Measurements from ENCODE around the gene NFXL1.
A peak's percentile ranks its signal among the peaks of the same experiment; 100 is the strongest.
"Not testable (repeated sequence)": the region's sequence is repeated elsewhere in the genome, so short reads cannot be mapped to it uniquely, and the experiment has no call there.

NFXL1 gene

DNA sequence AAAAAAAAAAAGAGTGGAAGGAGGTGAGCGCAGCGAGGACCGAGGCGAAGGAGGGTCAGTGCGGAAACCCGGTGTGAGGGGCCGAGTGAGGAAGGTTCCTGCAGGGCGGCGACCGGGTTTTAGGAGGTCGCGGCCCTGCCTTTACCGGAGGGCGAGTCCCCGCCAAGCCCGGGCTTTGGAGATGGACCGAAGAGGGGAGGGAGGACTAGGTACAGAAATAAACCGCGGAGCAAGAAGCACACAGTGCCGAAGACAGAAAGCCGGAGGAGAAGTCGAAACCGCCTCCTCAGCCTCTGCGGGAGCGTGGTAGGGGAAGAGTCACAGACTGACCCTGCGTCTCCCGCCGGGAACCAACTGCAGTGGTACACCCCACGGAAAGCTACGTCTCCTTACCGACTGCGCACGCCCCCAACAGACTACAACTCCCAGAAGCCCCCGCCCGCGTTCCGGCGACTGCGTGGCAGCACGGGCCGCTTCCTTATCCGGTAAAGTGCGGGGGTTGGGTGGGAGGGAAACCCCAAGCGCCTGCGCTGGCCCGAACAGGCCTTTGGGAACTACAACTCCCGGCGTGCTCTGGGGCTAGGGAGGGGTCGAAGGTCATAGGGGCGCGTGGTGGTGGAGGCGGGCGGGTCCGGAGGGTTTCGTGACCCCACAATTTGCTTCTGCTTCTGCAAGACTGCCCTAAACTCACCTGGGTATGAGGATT, at the start of gene NFXL1:
Gene NFXL1 (minus strand): TSS at position 364 of the 706 bp plus-strand sequence. CDS start 380 bp downstream, outside the sequence.
- DNase-seq, result peak; percentile 98

DNA sequence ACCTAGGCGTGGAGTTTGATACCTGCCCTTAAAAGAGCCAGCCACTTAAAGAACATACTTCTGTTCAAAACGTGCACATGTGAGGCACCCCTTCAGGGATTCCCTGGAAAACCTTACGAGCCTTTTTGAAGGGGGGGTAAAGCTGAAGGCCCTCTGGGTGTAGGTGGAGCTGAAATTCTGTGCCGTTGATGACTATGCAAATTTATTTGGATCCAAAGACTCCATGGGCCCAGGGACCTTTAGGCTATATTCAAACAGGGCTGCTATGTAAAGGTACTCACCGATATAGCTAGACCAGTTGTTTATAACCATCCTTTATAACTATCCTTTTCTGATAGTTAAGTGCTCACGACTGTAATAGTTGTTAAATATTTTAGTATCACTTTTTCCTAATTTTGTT, 40.3 kb upstream of the NFXL1 start:
- no peak for DNase-seq

DNA sequence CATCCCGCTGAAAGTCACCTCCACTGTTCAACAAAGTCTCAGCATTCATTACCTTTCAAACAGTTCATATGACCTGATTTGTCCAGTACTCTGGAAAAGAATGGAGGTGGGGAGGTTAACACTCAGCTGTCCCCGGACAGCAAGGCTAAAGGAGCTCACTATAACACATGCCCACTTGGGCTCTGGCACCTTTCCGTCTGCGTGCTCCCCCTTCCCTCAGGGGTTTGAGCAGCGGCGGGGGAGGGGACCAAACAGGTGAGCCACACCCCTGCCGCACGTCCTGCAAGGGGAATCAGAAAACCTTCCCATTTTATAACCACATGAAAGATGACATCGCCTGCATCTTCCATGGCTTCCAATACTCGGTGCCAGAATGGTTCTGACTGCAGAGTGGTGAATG, 39.9 kb upstream of the NFXL1 start:
- DNase-seq, result no peak

DNA sequence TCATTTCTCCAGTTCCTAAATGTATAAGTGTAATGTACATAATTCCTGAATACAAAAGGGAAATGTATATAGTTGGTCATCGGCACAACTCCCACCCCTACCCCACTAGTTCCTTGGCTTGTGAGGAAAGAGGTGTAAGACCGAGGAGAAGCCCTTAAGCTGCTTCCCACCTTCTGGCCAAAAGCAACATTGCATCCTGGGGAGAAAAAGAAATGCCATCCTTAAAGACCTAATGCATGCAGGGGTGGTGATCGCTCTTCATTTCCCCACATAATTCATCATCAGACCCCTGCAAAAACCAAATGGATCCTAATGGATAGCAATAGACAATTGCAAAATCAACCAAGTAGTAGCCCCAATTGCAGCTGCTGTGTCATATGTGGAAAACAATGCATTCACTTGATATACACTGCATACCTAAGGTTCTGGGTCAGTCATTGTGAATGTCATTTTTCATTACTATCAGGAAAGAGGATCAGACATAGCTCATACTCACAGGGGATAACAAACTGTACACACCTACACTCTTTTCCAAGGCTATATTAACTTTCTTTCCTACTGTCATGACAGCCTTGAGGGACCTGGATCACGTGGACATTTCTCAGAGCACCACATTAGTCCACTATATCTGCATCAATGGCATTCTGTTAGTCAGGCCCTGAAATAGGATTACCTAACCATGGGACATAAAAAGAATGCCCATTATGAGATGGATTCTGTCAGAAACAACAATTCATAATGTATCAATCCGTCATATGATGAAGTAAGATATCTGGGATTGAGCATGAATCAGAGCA, 31.7 kb upstream of the NFXL1 start:
- no peak for DNase-seq

DNA sequence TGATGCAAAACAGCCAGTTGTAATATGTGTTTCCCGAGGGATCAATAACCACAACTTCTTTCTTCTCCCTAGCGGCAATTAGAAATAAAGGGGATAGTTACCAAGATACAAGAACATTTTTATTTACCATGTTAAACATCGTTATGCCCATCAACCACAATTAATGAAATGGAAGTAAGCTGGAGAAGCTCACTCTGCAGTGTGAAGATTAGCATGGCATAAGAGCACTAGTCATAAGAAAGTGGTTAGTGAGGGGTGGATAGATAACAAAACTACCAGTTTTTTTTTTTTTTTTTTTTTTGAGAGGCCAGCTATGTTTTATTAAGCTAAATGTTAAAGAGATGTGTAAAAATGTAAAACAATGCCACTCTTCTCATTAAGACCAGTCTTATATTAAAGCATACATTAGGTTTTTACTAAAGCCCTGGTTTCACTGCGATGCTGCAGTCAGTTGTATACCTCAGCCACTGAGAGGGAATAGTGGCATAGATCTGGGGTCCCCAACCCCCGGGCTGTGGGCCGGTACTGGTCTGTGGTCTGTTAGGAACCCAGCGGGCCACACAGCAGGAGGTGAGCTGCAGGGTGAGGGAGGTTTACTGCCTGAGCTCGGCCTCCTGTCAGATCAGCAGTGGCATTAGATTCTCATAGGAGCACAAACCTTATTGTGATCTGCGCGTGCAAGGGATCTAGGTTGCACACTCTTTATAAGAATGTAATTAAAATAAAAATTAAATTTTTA, 27.9 kb upstream of the NFXL1 start:
- no peak for DNase-seq

DNA sequence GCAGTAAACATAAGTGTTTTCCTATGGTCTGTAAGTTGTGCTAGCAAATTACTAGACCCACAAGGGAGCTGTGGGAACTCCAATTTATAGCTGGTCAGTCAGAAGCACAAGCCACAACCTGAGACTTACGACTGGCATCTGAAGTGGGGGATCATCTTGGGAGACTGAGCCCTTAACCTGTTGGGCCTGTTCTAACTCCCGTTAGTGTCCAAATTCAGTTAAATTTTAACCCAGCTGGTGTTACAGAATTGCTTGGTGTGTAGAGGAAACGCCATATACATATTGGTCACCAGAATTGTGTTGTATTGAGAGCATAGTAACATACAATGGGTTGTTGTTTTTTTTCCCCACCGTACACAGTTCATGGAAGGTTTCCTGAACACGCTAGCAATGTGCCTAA, 25.1 kb upstream of the NFXL1 start:
- DNase-seq, result no peak

DNA sequence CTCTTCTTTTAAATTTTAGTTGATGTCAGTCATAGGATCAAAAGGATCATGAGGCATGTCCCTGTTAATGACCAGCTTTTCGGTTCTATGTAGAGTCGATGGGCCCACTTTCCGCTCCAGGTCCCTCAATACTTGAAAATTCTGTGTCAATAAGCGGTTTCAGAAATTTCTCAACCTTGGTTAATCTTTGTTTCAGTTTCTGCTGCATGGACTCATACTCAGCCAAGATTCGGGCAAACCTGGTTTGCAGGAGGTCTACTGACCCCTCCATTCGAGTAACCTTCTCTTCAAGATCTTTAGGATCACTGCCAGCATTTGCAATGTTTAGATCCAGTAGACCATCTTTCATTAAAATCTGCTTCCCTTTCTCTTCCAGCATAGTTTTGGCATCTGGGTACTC, 22.0 kb upstream of the NFXL1 start:
- no peak for DNase-seq

DNA sequence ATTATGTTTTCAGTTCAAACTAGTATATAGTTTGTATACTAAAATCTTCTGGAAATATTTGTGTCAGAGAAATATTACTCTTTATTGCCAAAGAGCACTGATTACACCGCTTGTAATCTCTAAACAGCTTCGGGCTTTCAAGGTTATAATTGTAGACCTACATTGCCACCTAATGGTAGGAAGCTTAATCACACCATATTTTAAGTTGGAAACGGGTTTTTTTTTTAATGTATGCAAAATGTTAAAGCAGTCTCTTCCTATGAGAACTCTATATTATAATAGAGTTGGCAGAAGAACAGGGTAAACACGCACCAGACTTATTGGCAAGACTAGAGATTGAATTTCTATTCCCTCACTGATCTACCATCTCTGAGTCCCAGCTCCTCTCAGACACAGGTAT, 19.5 kb upstream of the NFXL1 start:
- DNase-seq, result no peak

DNA sequence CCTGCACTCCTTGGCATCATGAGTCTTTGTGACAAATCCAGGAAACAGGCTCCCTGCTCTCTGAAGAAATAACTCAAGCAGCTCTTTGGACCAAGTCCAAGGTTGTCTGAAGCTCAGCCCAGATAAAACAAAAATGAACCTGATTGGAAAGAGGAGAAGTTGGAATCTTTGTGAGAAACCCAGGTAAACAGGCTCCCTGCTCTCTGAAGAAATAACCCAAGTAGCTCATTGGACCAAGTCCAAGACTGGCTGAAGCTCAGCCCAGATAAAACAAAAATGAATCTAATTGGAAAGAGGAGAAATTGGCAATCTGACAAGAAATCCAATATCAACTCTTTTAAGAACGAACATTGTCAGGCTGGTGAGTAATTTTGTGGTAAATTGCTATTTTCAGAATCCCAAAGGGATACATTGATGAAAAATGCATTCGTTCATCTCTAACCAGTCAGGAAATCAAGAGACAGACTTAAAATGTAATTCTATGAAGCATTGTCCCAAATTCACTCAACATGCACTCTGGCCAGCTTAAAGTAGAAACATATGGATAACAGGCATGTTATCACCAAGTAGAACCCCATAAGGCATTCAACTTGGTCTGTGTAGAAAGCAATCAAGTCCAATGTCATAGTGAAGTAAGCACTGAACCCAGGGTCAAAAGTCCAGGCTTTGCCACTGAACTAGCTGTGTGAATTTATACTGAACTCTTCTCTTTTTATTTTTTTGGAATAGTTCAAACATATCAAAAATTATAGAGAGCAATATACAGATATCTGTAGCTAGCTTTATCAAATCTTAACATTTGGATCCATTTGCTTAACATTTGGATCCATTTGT, 16.8 kb upstream of the NFXL1 start:
- DNase-seq, result peak; percentile 18

DNA sequence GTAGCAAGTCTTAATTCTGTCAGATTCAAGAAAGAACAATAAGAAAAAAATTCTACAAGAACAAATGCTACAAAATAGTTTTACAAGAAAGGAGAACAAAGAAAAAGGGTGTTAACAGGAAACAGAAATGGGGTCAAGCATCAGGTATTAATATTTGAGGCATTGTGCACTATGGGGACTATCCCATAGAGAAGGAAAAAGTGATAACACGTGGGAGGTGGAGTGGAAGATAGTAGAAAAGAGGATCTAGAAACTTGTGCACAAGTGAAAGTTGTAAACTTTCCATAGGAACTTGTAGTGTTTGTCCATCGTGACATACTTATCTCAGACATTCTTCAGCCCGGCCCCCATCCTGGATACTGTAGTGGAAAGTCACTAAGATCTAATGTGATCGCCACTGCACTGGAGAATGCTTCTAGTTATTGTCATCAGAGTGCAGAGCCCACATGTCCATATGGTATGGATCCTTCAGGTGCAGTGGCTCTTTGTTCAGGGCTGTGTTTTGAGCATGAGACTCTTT, 15.4 kb upstream of the NFXL1 start:
- DNase-seq, result no peak

DNA sequence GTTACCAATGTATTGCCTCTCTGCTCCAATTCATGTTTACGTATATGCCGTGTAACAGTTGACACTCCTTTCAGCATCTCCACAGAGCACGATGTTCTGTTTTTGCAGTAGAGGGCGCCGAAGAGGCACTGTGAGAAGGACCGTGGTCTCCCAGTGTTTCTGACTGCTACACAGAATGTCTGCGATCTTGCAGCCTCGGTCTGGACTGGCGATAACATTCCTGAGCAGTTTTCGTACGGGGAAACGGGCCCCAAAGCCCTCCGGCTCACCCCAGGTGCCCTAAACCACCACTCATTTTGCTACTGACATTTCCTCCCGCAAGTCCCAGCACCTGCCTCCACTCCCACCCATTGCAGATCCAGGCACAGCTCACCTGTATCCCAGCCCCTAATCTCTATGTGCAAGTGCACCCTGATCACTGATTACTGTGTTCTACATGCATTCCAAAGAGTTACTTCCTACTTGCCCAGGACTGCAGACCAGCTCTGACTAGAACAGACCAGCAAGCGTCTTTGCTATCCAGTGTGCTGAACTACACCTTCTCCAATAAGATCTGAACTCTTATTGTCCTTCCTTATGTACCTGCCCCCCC, 12.4 kb upstream of the NFXL1 start:
- DNase-seq, result no peak

DNA sequence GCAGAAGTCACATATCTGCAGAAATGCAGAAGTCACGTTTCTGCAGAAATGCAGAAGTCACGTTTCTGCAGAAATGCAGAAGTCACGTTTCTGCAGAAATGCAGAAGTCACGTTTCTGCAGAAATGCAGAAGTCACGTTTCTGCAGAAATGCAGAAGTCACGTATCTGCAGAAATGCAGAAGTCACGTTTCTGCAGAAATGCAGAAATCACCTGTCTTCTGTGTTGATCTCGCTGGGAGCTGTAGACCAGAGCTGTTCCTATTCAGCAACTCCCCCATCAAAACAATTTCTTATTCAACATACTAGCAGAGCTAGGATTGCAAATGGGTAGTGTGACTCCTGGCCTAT, 8.9 kb upstream of the NFXL1 start:
- DNase-seq, result not testable (repeated sequence)

DNA sequence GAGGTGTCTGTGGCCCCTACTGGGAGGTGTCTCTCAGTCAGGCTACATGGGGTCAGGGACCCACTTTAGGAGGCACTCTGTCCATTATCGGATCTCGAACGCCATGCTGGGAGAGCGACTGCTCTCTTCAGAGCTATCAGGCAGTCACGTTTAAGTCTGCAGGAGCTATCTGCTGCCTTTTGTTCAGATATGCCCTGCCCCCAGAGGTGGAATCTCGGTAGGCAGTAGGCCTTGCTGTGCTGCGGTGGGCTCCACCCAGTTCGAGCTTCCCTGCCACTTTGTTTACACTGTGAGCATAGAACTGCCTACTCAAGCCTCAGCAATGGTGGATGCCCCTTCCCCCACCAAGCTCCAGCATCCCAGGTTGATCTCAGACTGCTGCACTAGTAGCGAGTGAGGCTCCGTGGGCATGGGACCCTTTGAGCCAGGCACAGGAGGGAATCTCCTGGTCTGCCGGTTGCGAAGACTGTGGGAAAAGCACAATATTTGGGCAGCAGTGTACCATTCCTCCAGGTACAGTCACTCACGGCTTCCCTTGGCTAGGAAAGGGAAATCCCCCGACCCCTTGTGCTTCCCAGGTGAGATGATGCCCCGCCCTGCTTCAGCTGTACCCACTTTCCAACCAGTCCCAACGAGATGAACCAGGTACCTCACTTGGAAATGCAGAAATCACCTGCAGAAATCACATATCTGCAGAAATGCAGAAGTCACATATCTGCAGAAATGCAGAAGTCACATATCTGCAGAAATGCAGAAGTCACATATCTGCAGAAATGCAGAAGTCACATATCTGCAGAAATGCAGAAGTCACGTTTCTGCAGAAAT, 8.3 kb upstream of the NFXL1 start:
- DNase-seq, result not testable (repeated sequence)

DNA sequence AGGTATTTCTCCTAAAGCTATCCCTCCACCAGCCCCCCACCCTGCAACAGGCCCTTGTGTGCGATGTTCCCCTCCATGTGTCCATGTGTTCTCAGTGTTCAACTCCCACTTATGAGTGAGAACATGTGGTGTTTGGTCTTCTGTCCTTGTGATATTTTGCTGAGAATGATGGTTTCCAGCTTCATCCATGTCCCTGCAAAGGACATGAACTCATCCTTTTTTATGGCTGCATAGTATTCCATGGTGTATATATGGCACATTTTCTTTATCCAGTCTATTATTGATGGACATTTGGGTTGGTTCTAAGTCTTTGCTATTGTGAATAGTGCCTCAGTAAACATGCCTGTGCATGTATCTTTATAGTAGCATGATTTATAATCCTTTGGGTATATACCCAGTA, 2.8 kb upstream of the NFXL1 start:
- DNase-seq, result not testable (repeated sequence)

DNA sequence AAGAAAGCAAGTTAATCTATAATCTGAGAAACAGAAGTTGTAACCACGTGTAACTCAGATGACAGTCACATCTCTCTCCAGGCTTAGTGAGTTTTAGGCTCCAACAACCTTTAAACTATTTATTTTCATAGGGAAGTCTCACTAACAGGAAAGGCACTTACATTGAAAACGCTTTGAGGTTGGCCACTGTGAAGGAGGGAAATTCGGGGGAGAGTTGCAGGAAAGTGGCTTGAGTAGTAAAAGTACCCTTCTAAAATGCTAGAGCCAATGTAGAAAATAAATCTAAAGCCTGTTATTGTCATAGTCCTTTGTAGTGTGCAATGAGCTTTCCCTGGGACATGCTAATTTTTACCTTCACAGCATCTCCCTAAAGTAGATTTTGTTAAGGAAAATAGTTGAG, 995 bp upstream of the NFXL1 start:
- no peak for DNase-seq

DNA sequence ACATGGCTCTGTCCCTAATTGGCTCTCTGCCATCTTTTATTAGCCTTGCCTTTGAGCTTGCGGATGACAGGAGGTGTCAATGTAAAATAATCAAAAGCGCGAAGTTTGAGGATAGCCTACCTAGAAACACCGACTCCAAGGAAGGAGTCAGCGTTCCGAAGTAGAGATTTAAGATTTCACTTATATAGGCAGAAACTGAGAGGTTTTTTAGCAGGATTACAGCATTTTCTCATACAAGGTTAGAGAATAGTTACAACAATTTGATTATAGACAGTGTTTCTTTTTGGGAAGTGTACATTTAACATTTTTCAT, 499 bp upstream of the NFXL1 start:
- no peak for DNase-seq

DNA sequence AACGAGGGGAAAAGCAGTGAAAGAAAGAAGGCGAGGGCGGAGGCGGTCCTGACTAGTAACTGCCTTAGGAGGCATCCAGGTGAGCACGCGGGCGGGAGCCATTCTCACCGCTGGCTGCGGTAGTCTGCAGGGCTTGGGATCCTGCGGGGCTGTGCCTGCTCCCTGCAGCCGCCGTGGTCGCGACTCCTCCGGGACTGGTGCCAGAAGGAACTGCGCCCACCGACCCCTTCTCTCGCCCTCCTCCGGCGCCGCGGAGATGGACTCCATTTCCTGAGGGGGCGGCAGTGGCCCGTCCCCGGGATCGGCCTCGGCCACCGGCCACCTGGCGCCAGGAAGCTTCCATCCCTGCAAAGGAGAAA, 543 bp downstream of the NFXL1 start:
- DNase-seq, result no peak

DNA sequence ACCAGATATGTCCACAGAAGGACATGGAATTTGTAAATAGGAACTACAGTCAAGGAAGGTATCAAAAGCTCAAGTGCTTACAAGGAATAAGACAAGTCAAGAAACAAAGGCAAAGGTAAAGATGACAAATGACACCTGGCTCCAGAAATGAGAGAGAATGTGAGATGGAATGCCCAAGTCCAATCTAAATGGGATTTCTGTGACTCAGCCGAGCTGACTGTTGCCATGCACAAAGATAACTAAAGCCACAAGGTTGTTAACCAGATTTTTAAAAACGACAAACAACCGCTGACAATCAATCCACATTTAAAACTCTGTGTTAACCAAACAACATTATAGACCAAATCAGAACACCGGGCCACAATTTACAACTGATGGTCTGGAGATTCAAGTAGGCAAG, 1.1 kb downstream of the NFXL1 start:
- DNase-seq, result no peak

DNA sequence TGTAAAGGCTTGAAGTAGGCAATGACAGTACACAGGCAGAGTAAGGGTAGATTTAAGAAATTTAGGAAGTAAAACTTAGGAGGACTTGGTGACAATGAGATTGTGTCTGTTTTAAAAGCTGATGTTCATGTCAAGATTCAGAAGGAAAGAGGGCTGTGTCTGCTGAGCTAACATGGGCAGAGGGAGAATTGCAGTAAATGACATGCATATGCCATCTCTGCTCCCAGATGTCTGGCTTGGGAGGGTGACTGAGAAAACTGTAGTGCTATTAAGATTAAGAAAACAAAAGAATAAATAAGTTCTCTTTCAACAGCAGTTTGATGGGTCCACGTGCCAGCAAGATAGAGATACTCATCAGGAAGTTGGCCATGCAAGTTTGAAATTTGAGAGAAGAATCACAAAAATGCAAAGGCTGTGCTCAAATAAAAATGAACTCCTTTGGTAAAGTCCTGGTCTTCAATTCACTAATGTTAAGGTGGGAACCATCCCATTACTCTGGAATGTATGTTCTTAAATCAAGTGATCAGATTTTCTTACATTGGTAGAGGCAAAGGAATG, 7.2 kb downstream of the NFXL1 start:
- no peak for DNase-seq

DNA sequence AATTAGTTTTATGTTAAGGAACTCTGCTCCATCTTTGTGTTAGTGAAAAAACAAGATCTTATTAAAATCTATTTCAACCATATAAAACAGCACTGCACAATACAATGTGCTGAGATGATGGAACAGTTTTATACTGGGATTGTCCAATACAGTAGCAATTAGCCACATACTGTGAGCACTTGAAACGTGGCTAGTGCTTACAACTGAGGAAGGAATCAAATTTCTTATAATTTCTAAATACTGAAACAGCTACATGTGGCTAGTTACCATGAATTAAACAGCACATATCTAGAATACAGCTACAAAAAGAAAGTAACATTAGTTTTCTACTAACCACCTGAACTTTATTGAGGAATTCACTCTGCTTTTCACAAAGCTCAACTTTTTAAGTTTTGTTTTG, 14.7 kb downstream of the NFXL1 start:
- DNase-seq, result no peak

DNA sequence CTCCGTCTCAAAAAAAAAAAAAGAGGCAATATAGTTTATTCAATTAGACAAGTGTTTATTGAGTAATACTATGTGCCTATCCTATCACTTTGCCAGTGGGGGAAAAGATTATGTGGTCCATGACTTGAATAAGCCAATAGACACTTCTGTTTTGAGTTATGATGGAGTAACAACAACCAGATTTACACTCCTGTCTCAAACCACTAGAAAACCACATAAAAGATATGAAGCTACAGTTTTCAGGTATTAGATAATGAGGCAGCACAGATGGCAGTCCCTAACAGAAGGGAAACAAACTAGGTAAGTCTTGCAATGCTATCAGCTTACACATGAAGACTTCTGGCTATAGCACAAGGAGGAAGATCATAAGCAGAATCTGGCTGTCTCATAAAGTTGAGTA, 22.5 kb downstream of the NFXL1 start:
- no peak for DNase-seq

All from T1000 (cell line).